ENCODE data around the gene TAF4B.

DNA sequence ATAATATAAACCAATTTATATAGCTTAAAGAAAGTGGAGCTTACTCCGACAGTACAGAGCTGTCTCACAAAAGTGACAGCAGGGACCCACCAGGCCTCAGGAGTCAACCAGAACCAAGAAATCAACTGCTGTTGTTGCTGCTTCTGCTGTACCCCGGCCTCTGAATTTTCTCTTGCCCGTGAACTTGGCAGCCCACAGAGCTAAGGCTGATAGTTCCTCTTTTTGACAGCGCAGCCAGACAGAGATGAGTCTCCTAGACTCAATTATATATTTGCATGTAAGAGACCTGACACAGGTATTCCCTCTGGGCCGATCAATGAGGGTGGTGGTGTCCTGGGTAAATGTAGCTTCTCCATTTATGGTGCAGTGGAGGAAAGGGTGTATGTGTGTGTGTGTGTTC, 212.7 kb downstream of the TAF4B start:
- TF ChIP-seq, protein P1, sequence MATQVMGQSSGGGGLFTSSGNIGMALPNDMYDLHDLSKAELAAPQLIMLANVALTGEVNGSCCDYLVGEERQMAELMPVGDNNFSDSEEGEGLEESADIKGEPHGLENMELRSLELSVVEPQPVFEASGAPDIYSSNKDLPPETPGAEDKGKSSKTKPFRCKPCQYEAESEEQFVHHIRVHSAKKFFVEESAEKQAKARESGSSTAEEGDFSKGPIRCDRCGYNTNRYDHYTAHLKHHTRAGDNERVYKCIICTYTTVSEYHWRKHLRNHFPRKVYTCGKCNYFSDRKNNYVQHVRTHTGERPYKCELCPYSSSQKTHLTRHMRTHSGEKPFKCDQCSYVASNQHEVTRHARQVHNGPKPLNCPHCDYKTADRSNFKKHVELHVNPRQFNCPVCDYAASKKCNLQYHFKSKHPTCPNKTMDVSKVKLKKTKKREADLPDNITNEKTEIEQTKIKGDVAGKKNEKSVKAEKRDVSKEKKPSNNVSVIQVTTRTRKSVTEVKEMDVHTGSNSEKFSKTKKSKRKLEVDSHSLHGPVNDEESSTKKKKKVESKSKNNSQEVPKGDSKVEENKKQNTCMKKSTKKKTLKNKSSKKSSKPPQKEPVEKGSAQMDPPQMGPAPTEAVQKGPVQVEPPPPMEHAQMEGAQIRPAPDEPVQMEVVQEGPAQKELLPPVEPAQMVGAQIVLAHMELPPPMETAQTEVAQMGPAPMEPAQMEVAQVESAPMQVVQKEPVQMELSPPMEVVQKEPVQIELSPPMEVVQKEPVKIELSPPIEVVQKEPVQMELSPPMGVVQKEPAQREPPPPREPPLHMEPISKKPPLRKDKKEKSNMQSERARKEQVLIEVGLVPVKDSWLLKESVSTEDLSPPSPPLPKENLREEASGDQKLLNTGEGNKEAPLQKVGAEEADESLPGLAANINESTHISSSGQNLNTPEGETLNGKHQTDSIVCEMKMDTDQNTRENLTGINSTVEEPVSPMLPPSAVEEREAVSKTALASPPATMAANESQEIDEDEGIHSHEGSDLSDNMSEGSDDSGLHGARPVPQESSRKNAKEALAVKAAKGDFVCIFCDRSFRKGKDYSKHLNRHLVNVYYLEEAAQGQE (IDR thresholded peaks at IDR 0.05) = no peak
- TF ChIP-seq YY1 (IDR thresholded peaks at IDR 0.05) (no peak), TAF1 (conservative IDR thresholded peaks at IDR 0.05) (no peak), NR2F2 (IDR thresholded peaks at IDR 0.05) (no peak), RAD21 (IDR thresholded peaks at IDR 0.05) (no peak), FOXA1 (IDR thresholded peaks at IDR 0.05) (no peak)
- TF ChIP-seq, protein P2, sequence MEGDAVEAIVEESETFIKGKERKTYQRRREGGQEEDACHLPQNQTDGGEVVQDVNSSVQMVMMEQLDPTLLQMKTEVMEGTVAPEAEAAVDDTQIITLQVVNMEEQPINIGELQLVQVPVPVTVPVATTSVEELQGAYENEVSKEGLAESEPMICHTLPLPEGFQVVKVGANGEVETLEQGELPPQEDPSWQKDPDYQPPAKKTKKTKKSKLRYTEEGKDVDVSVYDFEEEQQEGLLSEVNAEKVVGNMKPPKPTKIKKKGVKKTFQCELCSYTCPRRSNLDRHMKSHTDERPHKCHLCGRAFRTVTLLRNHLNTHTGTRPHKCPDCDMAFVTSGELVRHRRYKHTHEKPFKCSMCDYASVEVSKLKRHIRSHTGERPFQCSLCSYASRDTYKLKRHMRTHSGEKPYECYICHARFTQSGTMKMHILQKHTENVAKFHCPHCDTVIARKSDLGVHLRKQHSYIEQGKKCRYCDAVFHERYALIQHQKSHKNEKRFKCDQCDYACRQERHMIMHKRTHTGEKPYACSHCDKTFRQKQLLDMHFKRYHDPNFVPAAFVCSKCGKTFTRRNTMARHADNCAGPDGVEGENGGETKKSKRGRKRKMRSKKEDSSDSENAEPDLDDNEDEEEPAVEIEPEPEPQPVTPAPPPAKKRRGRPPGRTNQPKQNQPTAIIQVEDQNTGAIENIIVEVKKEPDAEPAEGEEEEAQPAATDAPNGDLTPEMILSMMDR (IDR thresholded peaks at IDR 0.05; ENCODE audit: low read depth, low read length, missing input control) = no peak
- TF ChIP-seq, protein P3, sequence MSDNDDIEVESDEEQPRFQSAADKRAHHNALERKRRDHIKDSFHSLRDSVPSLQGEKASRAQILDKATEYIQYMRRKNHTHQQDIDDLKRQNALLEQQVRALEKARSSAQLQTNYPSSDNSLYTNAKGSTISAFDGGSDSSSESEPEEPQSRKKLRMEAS (IDR thresholded peaks at IDR 0.05) = no peak
- TF ChIP-seq, protein P4, sequence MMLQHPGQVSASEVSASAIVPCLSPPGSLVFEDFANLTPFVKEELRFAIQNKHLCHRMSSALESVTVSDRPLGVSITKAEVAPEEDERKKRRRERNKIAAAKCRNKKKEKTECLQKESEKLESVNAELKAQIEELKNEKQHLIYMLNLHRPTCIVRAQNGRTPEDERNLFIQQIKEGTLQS (IDR thresholded peaks at IDR 0.05) = no peak
- TF ChIP-seq, protein P5, sequence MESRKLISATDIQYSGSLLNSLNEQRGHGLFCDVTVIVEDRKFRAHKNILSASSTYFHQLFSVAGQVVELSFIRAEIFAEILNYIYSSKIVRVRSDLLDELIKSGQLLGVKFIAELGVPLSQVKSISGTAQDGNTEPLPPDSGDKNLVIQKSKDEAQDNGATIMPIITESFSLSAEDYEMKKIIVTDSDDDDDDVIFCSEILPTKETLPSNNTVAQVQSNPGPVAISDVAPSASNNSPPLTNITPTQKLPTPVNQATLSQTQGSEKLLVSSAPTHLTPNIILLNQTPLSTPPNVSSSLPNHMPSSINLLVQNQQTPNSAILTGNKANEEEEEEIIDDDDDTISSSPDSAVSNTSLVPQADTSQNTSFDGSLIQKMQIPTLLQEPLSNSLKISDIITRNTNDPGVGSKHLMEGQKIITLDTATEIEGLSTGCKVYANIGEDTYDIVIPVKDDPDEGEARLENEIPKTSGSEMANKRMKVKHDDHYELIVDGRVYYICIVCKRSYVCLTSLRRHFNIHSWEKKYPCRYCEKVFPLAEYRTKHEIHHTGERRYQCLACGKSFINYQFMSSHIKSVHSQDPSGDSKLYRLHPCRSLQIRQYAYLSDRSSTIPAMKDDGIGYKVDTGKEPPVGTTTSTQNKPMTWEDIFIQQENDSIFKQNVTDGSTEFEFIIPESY (IDR thresholded peaks at IDR 0.05) = no peak
